ENCODE results near the gene OSBPL9.
A peak's percentile ranks its signal among the peaks of the same experiment; 100 is the strongest.
"Not testable (repeated sequence)": the region's sequence is repeated elsewhere in the genome, so short reads cannot be mapped to it uniquely, and the experiment has no call there.

The OSBPL9 gene

GRCh38 chr1:51607681-51608095, 9.2 kb upstream of the OSBPL9 start:
- peak; percentile 10 for DNase-seq

DNA sequence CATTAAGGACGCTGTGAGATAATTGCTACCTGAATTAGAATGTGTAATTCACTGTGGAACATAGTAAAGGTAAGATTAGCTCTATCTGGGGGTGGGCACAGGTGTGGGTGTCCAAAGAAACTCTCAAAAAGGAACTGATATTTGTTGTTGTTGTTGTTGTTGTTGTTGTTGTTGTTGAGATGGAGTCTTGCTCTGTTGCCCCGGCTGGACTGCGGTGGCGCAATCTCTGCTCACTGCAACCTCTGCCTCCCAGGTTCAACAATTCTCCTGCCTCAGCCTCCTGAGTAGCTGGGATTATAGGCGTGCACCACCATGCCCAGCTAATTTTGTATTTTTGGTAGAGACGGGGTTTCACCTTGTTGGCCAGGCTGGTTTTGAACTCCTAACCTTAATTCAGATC, 6.8 kb upstream of the OSBPL9 start:
- not testable (repeated sequence) for DNase-seq

DNA sequence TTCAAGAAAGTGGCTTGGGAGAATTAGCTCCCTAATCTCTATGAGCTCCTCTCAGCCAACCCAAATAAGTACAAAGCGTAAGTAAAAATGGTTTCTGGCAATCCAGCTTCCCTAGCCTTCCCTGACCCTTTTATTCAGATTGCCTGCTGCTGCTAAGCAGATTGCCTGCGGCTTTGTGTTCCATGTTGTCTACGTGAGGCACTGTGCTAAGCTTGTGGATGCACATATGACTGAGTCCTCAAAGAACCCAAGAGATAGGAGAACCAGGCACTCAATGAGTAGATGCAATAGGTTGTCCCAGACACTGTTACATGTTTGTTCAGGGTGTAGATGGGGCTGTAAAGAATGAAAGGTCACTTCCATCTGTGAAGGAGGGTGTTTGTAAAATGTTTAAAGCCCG, 6.3 kb upstream of the OSBPL9 start:
- DNase-seq = no peak

DNA sequence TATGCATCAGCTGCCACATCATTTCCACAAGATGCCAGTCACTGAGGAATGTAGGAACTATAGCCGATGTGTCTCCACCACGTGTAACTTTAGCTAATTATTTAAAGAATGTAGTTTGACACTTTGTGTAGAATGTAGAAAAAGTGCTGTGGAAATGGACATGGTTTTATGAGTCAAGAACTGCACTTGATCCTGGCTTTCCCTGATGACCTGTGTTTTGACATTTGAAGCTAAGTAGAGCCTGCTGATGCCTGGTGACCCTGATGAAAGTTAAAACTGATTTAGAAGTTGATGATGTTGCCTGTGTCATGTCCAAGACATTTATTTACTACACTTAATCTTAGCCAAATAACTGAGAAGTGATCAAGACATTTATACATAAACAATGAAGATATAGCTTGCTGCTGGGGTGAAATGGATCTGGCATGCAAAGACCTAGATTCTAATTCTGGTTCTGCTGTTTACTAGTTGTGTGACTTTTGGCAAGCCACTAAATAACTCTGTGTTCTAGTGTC, 4.4 kb upstream of the OSBPL9 start:
- DNase-seq = peak; percentile 33

GRCh38 chr1:51615780-51616291, 1.1 kb upstream of the OSBPL9 start:
- DNase-seq = no peak

DNA sequence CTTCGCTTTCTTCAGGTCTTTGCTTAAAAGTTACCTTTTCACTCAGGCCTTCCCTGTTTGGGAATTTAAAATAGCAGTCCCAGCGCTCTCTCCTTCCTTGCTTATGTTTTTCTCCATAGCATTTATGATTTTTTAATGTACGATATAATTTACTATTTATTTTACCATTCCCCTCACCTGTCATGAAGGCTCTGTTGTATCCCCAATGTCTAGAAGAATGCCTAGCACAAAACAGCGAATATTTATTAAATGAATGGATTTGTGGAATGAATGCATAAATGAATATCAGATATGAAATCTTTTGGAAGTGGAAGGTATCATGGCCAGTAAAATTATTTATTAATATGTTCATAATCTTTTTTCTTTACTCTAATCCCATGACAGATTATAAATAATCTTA, 402 bp upstream of the OSBPL9 start:
- DNase-seq = no peak

DNA sequence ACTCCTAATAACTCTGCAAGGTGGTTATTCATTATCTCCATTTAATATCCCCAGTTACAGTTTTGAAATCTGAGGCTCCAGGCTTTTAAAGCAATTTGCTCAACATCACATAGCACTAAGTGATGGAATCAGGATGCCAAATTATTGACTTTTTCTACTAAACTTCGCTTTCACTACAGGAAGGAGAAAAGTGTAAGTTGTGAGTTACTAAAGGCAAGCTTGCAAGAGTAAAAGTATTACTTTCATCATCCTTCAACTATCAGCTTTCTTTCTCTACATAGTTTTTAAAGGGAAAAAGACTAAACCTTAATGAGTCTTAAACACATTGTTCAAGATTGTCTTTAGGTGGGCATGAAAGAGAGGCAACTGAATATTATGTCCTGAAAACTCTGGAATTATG, 1.8 kb downstream of the OSBPL9 start:
- no peak for DNase-seq

DNA sequence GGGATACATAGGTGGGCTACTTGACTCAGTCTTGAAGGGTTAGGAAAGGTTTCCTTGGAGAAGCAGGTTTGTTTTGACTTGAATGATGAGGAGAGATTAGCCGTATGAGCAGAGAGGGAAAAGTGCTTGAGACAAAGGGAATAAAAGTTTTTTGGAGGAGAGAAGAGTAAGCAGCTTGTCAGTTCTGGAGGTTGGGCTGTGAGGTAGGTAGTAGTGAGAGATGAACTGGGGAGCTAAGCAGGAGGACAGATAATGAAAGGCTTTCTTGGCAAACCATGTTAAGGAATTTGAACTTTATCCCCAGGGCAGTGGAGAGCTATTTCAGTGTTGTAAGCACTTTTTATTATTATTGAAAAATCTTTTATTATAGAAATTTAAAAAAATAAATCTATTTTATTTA, 3.6 kb downstream of the OSBPL9 start:
- DNase-seq = no peak

GRCh38 chr1:51621161-51621560, 4.3 kb downstream of the OSBPL9 start:
- DNase-seq = no peak

- no peak for DNase-seq
Observed at GRCh38 chr1:51621841-51622454, 5.1 kb downstream of the OSBPL9 start.

GRCh38 chr1:51622455-51622913, 5.6 kb downstream of the OSBPL9 start:
- DNase-seq = peak; percentile 56

DNA sequence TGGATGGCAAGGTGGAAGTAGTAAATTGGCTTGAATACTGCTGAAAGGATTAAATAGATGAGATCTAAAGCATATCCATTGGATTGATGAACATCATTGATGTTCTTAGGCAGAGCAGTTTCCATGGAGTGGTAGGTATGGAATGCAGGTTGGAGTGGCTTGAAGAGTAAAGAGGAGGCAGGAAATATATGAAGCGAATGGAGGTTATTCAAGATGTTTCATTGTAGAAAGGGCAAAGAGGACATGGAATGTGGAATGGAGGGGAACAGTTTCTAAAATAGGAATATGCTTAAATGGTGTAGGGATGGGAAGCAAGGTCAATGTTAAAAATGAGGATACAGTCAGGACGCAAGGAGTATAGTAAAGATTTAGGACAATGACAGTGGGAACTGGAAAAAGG, 6.1 kb downstream of the OSBPL9 start:
- no peak for DNase-seq

- DNase-seq = no peak
Observed at GRCh38 chr1:51623450-51623849, 6.6 kb downstream of the OSBPL9 start.

DNA sequence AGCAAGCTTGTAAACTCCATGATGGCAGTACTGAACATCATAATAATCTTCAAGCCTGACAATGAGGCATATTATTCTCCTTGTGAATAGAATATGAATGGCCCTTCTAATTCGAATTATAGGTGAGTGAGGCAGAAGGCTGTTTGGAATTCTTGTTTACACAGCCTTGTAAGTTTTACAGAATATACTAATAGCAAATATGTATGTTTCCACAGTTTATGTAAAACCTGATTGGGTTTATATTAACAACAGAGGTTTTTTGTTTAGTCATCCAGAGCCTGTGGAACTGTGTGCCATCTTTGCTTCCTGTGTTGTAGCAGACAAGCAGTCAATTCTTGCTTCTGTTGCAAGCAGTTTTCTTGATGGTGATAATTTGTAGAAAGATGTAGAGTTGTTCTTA, 8.0 kb downstream of the OSBPL9 start:
- no peak for DNase-seq

GRCh38 chr1:51627672-51628071, 10.8 kb downstream of the OSBPL9 start:
- peak; percentile 65 for DNase-seq

GRCh38 chr1:51628715-51629590, 12.1 kb downstream of the OSBPL9 start:
- no peak for DNase-seq

- DNase-seq = no peak
Observed at GRCh38 chr1:51629918-51630317, 13.0 kb downstream of the OSBPL9 start.

GRCh38 chr1:51630393-51630792, 13.5 kb downstream of the OSBPL9 start:
- no peak for DNase-seq

- no peak for DNase-seq
Observed at GRCh38 chr1:51630922-51631321, 14.0 kb downstream of the OSBPL9 start.

DNA sequence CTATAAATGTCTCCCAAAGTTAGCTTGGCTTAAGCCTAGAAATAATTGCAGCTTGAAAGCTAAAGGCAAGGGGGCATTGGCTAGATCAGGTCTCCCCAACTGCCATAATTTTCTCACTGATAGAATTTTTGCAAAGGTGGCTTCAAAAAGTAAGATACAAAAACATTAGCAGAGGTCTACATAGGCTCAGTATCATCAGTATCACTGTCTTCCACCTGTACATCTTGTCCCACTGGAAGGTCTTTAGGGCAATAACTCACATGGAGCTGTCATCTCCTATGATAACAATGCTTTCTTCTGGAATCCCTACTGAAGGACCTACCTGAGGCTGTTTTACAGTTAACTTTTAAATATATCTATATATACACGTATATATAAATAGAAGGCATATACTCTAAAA, 14.9 kb downstream of the OSBPL9 start:
- DNase-seq = no peak

DNA sequence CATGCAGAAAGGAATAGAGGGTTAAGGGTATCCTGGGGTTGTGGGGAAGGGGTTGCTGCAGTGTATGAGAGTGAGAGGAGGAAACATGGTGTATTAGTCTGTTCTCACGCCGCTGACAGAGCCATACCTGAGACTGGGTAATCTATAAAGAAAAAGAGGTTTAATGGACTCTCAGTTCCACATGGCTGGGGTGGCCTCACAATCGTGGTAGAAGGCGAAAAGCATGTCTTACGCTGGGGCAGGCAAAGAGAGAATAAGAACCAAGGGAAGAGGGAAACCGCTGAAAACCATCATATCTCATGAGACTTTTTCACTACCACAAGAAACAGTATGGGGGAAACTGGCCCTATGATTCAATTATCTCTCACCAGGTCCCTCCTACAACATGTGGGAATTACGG, 17.7 kb downstream of the OSBPL9 start:
- DNase-seq = no peak

DNA sequence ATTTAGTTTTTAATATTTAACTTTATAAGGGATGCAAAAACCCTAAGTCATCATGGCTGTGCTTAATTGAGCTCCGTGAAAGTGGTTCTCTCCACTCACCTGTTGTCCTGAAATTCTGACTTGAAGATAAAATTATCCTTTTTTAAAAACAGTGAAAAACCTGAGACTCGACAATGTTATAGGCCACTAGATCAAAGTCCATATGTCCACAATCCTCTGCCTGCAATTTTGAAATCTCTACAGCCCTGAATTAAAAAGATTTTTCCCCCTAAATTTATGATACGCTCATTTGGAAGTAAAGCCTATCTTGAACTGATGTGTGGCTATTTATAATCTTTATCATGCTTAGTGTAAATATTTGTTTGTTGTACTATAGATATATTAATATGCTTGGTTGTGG, 18.7 kb downstream of the OSBPL9 start:
- no peak for DNase-seq

DNA sequence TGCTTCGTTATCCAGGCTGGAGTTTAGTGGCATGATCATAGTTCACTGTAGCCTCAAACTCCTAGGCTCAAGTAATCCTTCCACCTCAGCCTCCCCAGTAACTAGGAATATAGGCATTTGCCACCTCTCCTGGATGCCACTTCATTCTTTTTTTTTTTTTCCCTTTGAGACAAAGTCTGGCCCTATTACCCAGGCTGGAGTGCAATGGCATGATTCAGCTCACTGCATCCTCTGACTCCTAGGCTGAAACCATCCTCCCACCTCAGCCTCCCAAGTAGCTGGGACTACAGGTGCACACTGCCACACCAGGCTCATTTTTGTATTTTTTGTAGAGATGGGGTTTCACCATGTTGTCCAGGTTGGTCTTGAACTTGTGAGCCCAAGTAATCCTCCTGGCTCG, 19.3 kb downstream of the OSBPL9 start:
- no peak for DNase-seq

All from fibroblast of skin of scalp (primary cell).